Measurements from ENCODE around the gene RELN.

RELN gene

GRCh38 chr7:103967401-103967800, 22.1 kb downstream of the RELN start:
- no peak overlapping the region for H3K9ac ChIP-seq (ENCODE audit: low read depth, low read length)
- no peak overlapping the region for H3K27ac ChIP-seq (ENCODE audit: low read depth, low read length)
- no peaks in the 10 kb centered on the region for H3K36me3 ChIP-seq (ENCODE audit: control insufficient read depth, insufficient read depth, low read length)
- no peaks in the 10 kb centered on the region for H3K4me1 ChIP-seq (ENCODE audit: control insufficient read depth, insufficient read depth, low read length)
- H3K27me3 ChIP-seq (ENCODE audit: control insufficient read depth, insufficient read depth, low read length): no peaks in the 10 kb centered on the region
- no peak overlapping the region for H3K4me3 ChIP-seq (ENCODE audit: low read depth, low read length)
- no peaks in the 10 kb centered on the region for H3K9me3 ChIP-seq (ENCODE audit: control insufficient read depth, insufficient read depth, low read length)

GRCh38 chr7:103966593-103967277, 22.7 kb downstream of the RELN start:
- no peak overlapping the region for H3K27ac ChIP-seq (ENCODE audit: low read depth, low read length)
- H3K9ac ChIP-seq (ENCODE audit: low read depth, low read length): no peak overlapping the region
- no peaks in the 10 kb centered on the region for H3K36me3 ChIP-seq (ENCODE audit: control insufficient read depth, insufficient read depth, low read length)
- no peaks in the 10 kb centered on the region for H3K4me1 ChIP-seq (ENCODE audit: control insufficient read depth, insufficient read depth, low read length)
- H3K27me3 ChIP-seq (ENCODE audit: control insufficient read depth, insufficient read depth, low read length): no peaks in the 10 kb centered on the region
- no peak overlapping the region for H3K4me3 ChIP-seq (ENCODE audit: low read depth, low read length)
- no peaks in the 10 kb centered on the region for H3K9me3 ChIP-seq (ENCODE audit: control insufficient read depth, insufficient read depth, low read length)

- Histone ChIP-seq H3K4me3 (ENCODE audit: low read depth, low read length) (no peak overlapping the region), H3K36me3 (ENCODE audit: control insufficient read depth, insufficient read depth, low read length) (no peaks in the 10 kb centered on the region), H3K27ac (ENCODE audit: low read depth, low read length) (no peak overlapping the region), H3K27me3 (ENCODE audit: control insufficient read depth, insufficient read depth, low read length) (no peaks in the 10 kb centered on the region), H3K9me3 (ENCODE audit: control insufficient read depth, insufficient read depth, low read length) (no peaks in the 10 kb centered on the region), H3K9ac (ENCODE audit: low read depth, low read length) (no peak overlapping the region), H3K4me1 (ENCODE audit: control insufficient read depth, insufficient read depth, low read length) (no peaks in the 10 kb centered on the region)
Observed at GRCh38 chr7:103964269-103964668, 25.2 kb downstream of the RELN start.

GRCh38 chr7:103962070-103962469, 27.4 kb downstream of the RELN start:
- Histone ChIP-seq H3K9me3 (ENCODE audit: control insufficient read depth, insufficient read depth, low read length) (no peaks in the 10 kb centered on the region), H3K4me1 (ENCODE audit: control insufficient read depth, insufficient read depth, low read length) (no peaks in the 10 kb centered on the region), H3K27ac (ENCODE audit: low read depth, low read length) (no peak overlapping the region), H3K4me3 (ENCODE audit: low read depth, low read length) (no peak overlapping the region), H3K36me3 (ENCODE audit: control insufficient read depth, insufficient read depth, low read length) (no peaks in the 10 kb centered on the region), H3K9ac (ENCODE audit: low read depth, low read length) (no peak overlapping the region), H3K27me3 (ENCODE audit: control insufficient read depth, insufficient read depth, low read length) (no peaks in the 10 kb centered on the region)

GRCh38 chr7:103958284-103958818, 31.1 kb downstream of the RELN start:
- no peaks in the 10 kb centered on the region for H3K9me3 ChIP-seq (ENCODE audit: control insufficient read depth, insufficient read depth, low read length)
- no peak overlapping the region for H3K9ac ChIP-seq (ENCODE audit: low read depth, low read length)
- no peak overlapping the region for H3K4me3 ChIP-seq (ENCODE audit: low read depth, low read length)
- H3K27me3 ChIP-seq (ENCODE audit: control insufficient read depth, insufficient read depth, low read length): no peaks in the 10 kb centered on the region
- no peak overlapping the region for H3K27ac ChIP-seq (ENCODE audit: low read depth, low read length)
- H3K36me3 ChIP-seq (ENCODE audit: control insufficient read depth, insufficient read depth, low read length): no peaks in the 10 kb centered on the region
- H3K4me1 ChIP-seq (ENCODE audit: control insufficient read depth, insufficient read depth, low read length): no peaks in the 10 kb centered on the region

GRCh38 chr7:103955985-103956384, 33.5 kb downstream of the RELN start:
- no peaks in the 10 kb centered on the region for H3K9me3 ChIP-seq (ENCODE audit: control insufficient read depth, insufficient read depth, low read length)
- no peak overlapping the region for H3K9ac ChIP-seq (ENCODE audit: low read depth, low read length)
- no peaks in the 10 kb centered on the region for H3K36me3 ChIP-seq (ENCODE audit: control insufficient read depth, insufficient read depth, low read length)
- H3K4me1 ChIP-seq (ENCODE audit: control insufficient read depth, insufficient read depth, low read length): no peaks in the 10 kb centered on the region
- no peak overlapping the region for H3K4me3 ChIP-seq (ENCODE audit: low read depth, low read length)
- no peaks in the 10 kb centered on the region for H3K27me3 ChIP-seq (ENCODE audit: control insufficient read depth, insufficient read depth, low read length)
- H3K27ac ChIP-seq (ENCODE audit: low read depth, low read length): no peak overlapping the region

GRCh38 chr7:103952408-103952807, 37.0 kb downstream of the RELN start:
- Histone ChIP-seq H3K4me3 (ENCODE audit: low read depth, low read length) (no peak overlapping the region), H3K9ac (ENCODE audit: low read depth, low read length) (no peak overlapping the region), H3K27ac (ENCODE audit: low read depth, low read length) (no peak overlapping the region), H3K4me1 (ENCODE audit: control insufficient read depth, insufficient read depth, low read length) (no peaks in the 10 kb centered on the region), H3K27me3 (ENCODE audit: control insufficient read depth, insufficient read depth, low read length) (no peaks in the 10 kb centered on the region), H3K36me3 (ENCODE audit: control insufficient read depth, insufficient read depth, low read length) (no peaks in the 10 kb centered on the region), H3K9me3 (ENCODE audit: control insufficient read depth, insufficient read depth, low read length) (no peaks in the 10 kb centered on the region)

GRCh38 chr7:103951311-103951710, 38.1 kb downstream of the RELN start:
- no peaks in the 10 kb centered on the region for H3K4me1 ChIP-seq (ENCODE audit: control insufficient read depth, insufficient read depth, low read length)
- H3K9ac ChIP-seq (ENCODE audit: low read depth, low read length): no peak overlapping the region
- H3K27me3 ChIP-seq (ENCODE audit: control insufficient read depth, insufficient read depth, low read length): no peaks in the 10 kb centered on the region
- H3K4me3 ChIP-seq (ENCODE audit: low read depth, low read length): no peak overlapping the region
- no peaks in the 10 kb centered on the region for H3K36me3 ChIP-seq (ENCODE audit: control insufficient read depth, insufficient read depth, low read length)
- H3K9me3 ChIP-seq (ENCODE audit: control insufficient read depth, insufficient read depth, low read length): no peaks in the 10 kb centered on the region
- H3K27ac ChIP-seq (ENCODE audit: low read depth, low read length): no peak overlapping the region

GRCh38 chr7:103949374-103949773, 40.1 kb downstream of the RELN start:
- H3K27ac ChIP-seq (ENCODE audit: low read depth, low read length): no peak overlapping the region
- H3K27me3 ChIP-seq (ENCODE audit: control insufficient read depth, insufficient read depth, low read length): no peaks in the 10 kb centered on the region
- H3K9ac ChIP-seq (ENCODE audit: low read depth, low read length): no peak overlapping the region
- no peak overlapping the region for H3K4me3 ChIP-seq (ENCODE audit: low read depth, low read length)
- no peaks in the 10 kb centered on the region for H3K9me3 ChIP-seq (ENCODE audit: control insufficient read depth, insufficient read depth, low read length)
- no peaks in the 10 kb centered on the region for H3K4me1 ChIP-seq (ENCODE audit: control insufficient read depth, insufficient read depth, low read length)
- H3K36me3 ChIP-seq (ENCODE audit: control insufficient read depth, insufficient read depth, low read length): no peaks in the 10 kb centered on the region

GRCh38 chr7:103947026-103947655, 42.3 kb downstream of the RELN start:
- Histone ChIP-seq H3K4me3 (ENCODE audit: low read depth, low read length) (no peak overlapping the region), H3K36me3 (ENCODE audit: control insufficient read depth, insufficient read depth, low read length) (no peaks in the 10 kb centered on the region), H3K27me3 (ENCODE audit: control insufficient read depth, insufficient read depth, low read length) (no peaks in the 10 kb centered on the region), H3K4me1 (ENCODE audit: control insufficient read depth, insufficient read depth, low read length) (no peaks in the 10 kb centered on the region), H3K9me3 (ENCODE audit: control insufficient read depth, insufficient read depth, low read length) (no peaks in the 10 kb centered on the region), H3K9ac (ENCODE audit: low read depth, low read length) (no peak overlapping the region), H3K27ac (ENCODE audit: low read depth, low read length) (no peak overlapping the region)

- Histone ChIP-seq H3K27ac (ENCODE audit: low read depth, low read length) (no peak overlapping the region), H3K4me3 (ENCODE audit: low read depth, low read length) (no peak overlapping the region), H3K27me3 (ENCODE audit: control insufficient read depth, insufficient read depth, low read length) (no peaks in the 10 kb centered on the region), H3K36me3 (ENCODE audit: control insufficient read depth, insufficient read depth, low read length) (no peaks in the 10 kb centered on the region), H3K9ac (ENCODE audit: low read depth, low read length) (no peak overlapping the region), H3K4me1 (ENCODE audit: control insufficient read depth, insufficient read depth, low read length) (no peaks in the 10 kb centered on the region), H3K9me3 (ENCODE audit: control insufficient read depth, insufficient read depth, low read length) (no peaks in the 10 kb centered on the region)
Observed at GRCh38 chr7:103944230-103944900, 45.1 kb downstream of the RELN start.
